Adrenal gland (tissue), 12 donors: ENCODE results near the gene ABCC12. TPM values are rescaled to one million over a fixed set of nuclear protein-coding genes. Genes with fewer than 3 reads are reported as not detected.

ENCODE experiments used
- DNase-seq, 7 donors: peaks; one replicate each; pipeline ENCODE4 v3.0.0-alpha.2; 2019 to 2020
- H3K27ac ChIP-seq, 5 donors: fragments of 200-600 bp; sonication (generic) in 4 of 5; 1 replicate in 3 of 5; 2 replicates in 2 of 5; pipeline versions ENCODE4 v1.5.1 to v1.8.0; 2016 to 2020; ENCODE audit warnings: mild to moderate bottlenecking in 1 of 5
- H3K27me3 ChIP-seq: fragments of 200-600 bp; 2 replicates; pipeline ENCODE4 v1.8.0; 2021
- H3K36me3 ChIP-seq, 2 donors: fragments of 200-600 bp; replicated peaks in 1 of 2; 1 replicate in 1 of 2; 2 replicates in 1 of 2; pipeline versions ENCODE4 v1.5.1 to v1.8.0; 2018 to 2022
- H3K4me1 ChIP-seq, 2 donors: fragments of 200-600 bp; replicated peaks in 1 of 2; 1 replicate in 1 of 2; 2 replicates in 1 of 2; pipeline versions ENCODE4 v1.5.1 to v1.8.0; 2018 to 2021
- H3K4me3 ChIP-seq, 4 donors: fragments of 200-600 bp; sonication (generic) in 3 of 4; one replicate each; pipeline ENCODE4 v1.5.1; 2016 to 2018
- H3K9me3 ChIP-seq, 3 donors: fragments of 200-600 bp; sonication (generic) in 1 of 3; replicated peaks in 1 of 3; 1 replicate in 2 of 3; 2 replicates in 1 of 3; pipeline versions ENCODE4 v1.5.1 to v1.8.0; 2016 to 2021
- CTCF ChIP-seq, 6 experiments: fragments of 450-650 bp in 4 of 6; fragments of 200-600 bp in 2 of 6; sonication (generic) in 1 of 6; IDR thresholded peaks; 1 replicate in 5 of 6; 2 replicates in 1 of 6; pipeline versions ENCODE4 v1.5.1 to v1.8.0; 2016 to 2021; ENCODE audit warnings: antibody characterized with exemption in 6 of 6, mild to moderate bottlenecking in 2 of 6, moderate library complexity in 1 of 6
- POLR2A ChIP-seq, 2 donors: fragments of 450-650 bp; IDR thresholded peaks; one replicate each; pipeline ENCODE4 v1.6.1; 2017; ENCODE audit warnings: antibody characterized with exemption in 2 of 2, mild to moderate bottlenecking in 2 of 2, moderate library complexity in 1 of 2
- WGBS, 4 donors: extraction: QIAGEN DNeasy Blood & Tissue Kit in 2 of 4; methylation state at CpG; one replicate each; pipeline versions ENCODE4 v1.1.5 to v1.1.7; 2013 to 2017; 5-methylcytosine and 5-hydroxymethylcytosine counted together
- intact Hi-C, 2 donors: fragments of 100-400 bp; cut with DNase I; formaldehyde crosslinking; loops; one replicate each; pipeline versions ENCODE4 v1.14.1 to v1.15.0; 2022 to 2023
- polyA plus RNA-seq, 3 donors: library from polyadenylated mRNA; stranded (reverse); fragments of 200-250 nt in 2 of 3; fragments of 350-450 nt in 1 of 3; fragmentation: Illumina TruSeq in 1 of 3; extraction: RNeasy Lipid Tissue Mini Kit (QIAGEN cat#74804) in 1 of 3; gene quantifications; one replicate each; pipeline ENCODE4 v1.2.3, GENCODE V29; 2013 to 2014
- total RNA-seq, 9 donors: library from RNA; depleted of rRNA in 4 of 9; stranded (reverse); fragments of >200 nt in 4 of 9; fragments of 120-200 nt in 1 of 9; fragmentation: NEBNext Ultra II Directional in 1 of 9; extraction: Animal tissue kit (Norgen Biotek cat#: 25700) in 1 of 9; gene quantifications; one replicate each; pipeline versions ENCODE4 v1.1.0 to v1.2.4, GENCODE V29; 2013 to 2023
- donor health status: healthy with polysubstance abuse.
- donor health status: Bipolar disorder and iron deficiency.
- donor health status: DM: yes; HTN: yes; CAD: no.
- donor health status: DM: no; HTN: no; CAD: no.
- donor health status: DM: no; HTN: no; CAD: no.
- donor health status: DM: yes; HTN: yes; CAD: no.

Gene ABCC12
- total and polyA plus RNA-seq, 12 donors: not detected

GRCh38 chr16:48138543-48138942 is 17.2 kb downstream of the ABCC12 start:
- no peak for TF ChIP-seq CTCF (IDR thresholded peaks at IDR 0.05)
- no peak for TF ChIP-seq POLR2A (IDR thresholded peaks at IDR 0.05)
- WGBS, 4 donors: 82 to 85% (median 84%) methylated on average over 2 of the region's 2 CpGs

GRCh38 chr16:48137822-48138221 is 18.0 kb downstream of the ABCC12 start:
- no peak overlapping the region for H3K4me3 ChIP-seq
- no peak for DNase-seq
- H3K36me3 ChIP-seq: no peaks in the 10 kb centered on the region
- intact Hi-C loops: no loop called here
- TF ChIP-seq CTCF (IDR thresholded peaks at IDR 0.05): no peak
- TF ChIP-seq POLR2A (IDR thresholded peaks at IDR 0.05): no peak
- no peaks in the 10 kb centered on the region for H3K9me3 ChIP-seq
- 80 to 96% (median 91%) methylated on average over 3 of the region's 3 CpGs for WGBS, 4 donors
- H3K27ac ChIP-seq: no peak overlapping the region
- no peaks in the 10 kb centered on the region for H3K27me3 ChIP-seq
- H3K4me1 ChIP-seq: no peaks in the 10 kb centered on the region

More at GRCh38 chr16:48138543-48138942, 17.2 kb downstream of the ABCC12 start:
- DNase-seq: no peak
- intact Hi-C loops: no loop called here
- H3K9me3 ChIP-seq: no peaks in the 10 kb centered on the region
- no peaks in the 10 kb centered on the region for H3K27me3 ChIP-seq
- no peaks in the 10 kb centered on the region for H3K4me1 ChIP-seq
- no peak overlapping the region for H3K27ac ChIP-seq
- H3K4me3 ChIP-seq: no peak overlapping the region
- no peaks in the 10 kb centered on the region for H3K36me3 ChIP-seq

- Histone ChIP-seq H3K36me3 (no peaks in the 10 kb centered on the region), H3K4me3 (no peak overlapping the region), H3K4me1 (no peaks in the 10 kb centered on the region), H3K27me3 (no peaks in the 10 kb centered on the region), H3K9me3 (no peaks in the 10 kb centered on the region), H3K27ac (peak overlapping the region in 1 of 5 donors; percentile 40)
- peak in 4 of 7 donors; percentile 11 to 61 (median 32) for DNase-seq
- TF ChIP-seq POLR2A (IDR thresholded peaks at IDR 0.05) (no peak), CTCF (IDR thresholded peaks at IDR 0.05) (no peak)
- WGBS, 4 donors: 52 to 63% (median 57%) methylated on average over 9 of the region's 9 CpGs
- intact Hi-C loops: no loop called here
Observed at GRCh38 chr16:48136547-48137360, 19.0 kb downstream of the ABCC12 start.

- intact Hi-C loops: no loop called here
- Histone ChIP-seq H3K9me3 (no peaks in the 10 kb centered on the region), H3K4me3 (no peak overlapping the region), H3K27ac (no peak overlapping the region), H3K4me1 (no peaks in the 10 kb centered on the region), H3K27me3 (no peaks in the 10 kb centered on the region), H3K36me3 (no peaks in the 10 kb centered on the region)
- DNase-seq: no peak
- WGBS, 4 donors: 91 to 94% (median 91%) methylated on average over 17 to 18 of the region's 18 CpGs
- no peak for TF ChIP-seq CTCF (IDR thresholded peaks at IDR 0.05)
- no peak for TF ChIP-seq POLR2A (IDR thresholded peaks at IDR 0.05)
Observed at GRCh38 chr16:48133455-48134211, 22.2 kb downstream of the ABCC12 start.
